Left lung (tissue), 10 donors: ENCODE measurements around the gene ADGRF1. TPM values are rescaled to one million over a fixed set of nuclear protein-coding genes. Genes with fewer than 3 reads are reported as not detected.

ENCODE experiments used
- ATAC-seq: fragments of 200-7000 bp; cut with Tn5 transposase; one replicate; pipeline ENCODE4 v1.9.1; 2020; ENCODE audit warnings: moderate library complexity
- DNase-seq, 4 donors: peaks; one replicate each; pipeline ENCODE4 v3.0.0-alpha.2; 2013 to 2020
- H3K27ac ChIP-seq, 2 donors: fragments of 200-600 bp; sonication (generic) in 1 of 2; one replicate each; pipeline versions ENCODE4 v1.5.0 to v1.8.0; 2020 to 2021
- H3K27me3 ChIP-seq, 2 donors: fragments of 200-600 bp; sonication (generic) in 1 of 2; one replicate each; pipeline versions ENCODE4 v1.5.0 to v1.8.0; 2020 to 2021
- H3K36me3 ChIP-seq, 2 donors: fragments of 200-600 bp; sonication (generic) in 1 of 2; one replicate each; pipeline versions ENCODE4 v1.5.0 to v1.8.0; 2020 to 2021
- H3K4me1 ChIP-seq, 2 donors: fragments of 200-600 bp; one replicate each; pipeline ENCODE4 v1.8.0; 2021
- H3K4me3 ChIP-seq, 2 donors: fragments of 200-600 bp; sonication (generic) in 1 of 2; one replicate each; pipeline versions ENCODE4 v1.5.0 to v1.8.0; 2020 to 2021; ENCODE audit warnings: mild to moderate bottlenecking in 1 of 2
- H3K9me3 ChIP-seq, 2 donors: fragments of 200-600 bp; sonication (generic) in 1 of 2; one replicate each; pipeline versions ENCODE4 v1.5.0 to v1.8.0; 2020 to 2021
- intact Hi-C, 2 donors: fragments of 100-400 bp; cut with DNase I; formaldehyde crosslinking; loops; one replicate each; pipeline versions ENCODE4 v1.11.2 to v1.14.2; 2022
- polyA plus RNA-seq, 6 donors: library from polyadenylated mRNA; unstranded; fragments of 120-200 nt; gene quantifications; one replicate each; pipeline ENCODE4 v1.2.1, GENCODE V29; 2013; ENCODE audit not compliant: insufficient read length in 6 of 6
- total RNA-seq, 2 donors: library from RNA; stranded (reverse); fragmentation: NEBNext Ultra II Directional; extraction: Animal tissue kit (Norgen Biotek cat#: 25700); gene quantifications; one replicate each; pipeline ENCODE4 v1.2.1, GENCODE V29; 2021
- TF ChIP-seq, protein P1 (sequence below), 2 donors: fragments of 200-600 bp; sonication (generic) in 1 of 2; IDR thresholded peaks; one replicate each; pipeline versions ENCODE4 v1.5.0 to v1.8.0; 2021; ENCODE audit warnings: antibody characterized with exemption in 2 of 2
- donor health status: DM: no; HTN: yes; CAD: no.
- donor health status: DM: no; HTN: no; CAD: no.

ADGRF1 gene
- total and polyA plus RNA-seq, 8 donors, result 0.21 to 30.0 (median 0.44) TPM

DNA sequence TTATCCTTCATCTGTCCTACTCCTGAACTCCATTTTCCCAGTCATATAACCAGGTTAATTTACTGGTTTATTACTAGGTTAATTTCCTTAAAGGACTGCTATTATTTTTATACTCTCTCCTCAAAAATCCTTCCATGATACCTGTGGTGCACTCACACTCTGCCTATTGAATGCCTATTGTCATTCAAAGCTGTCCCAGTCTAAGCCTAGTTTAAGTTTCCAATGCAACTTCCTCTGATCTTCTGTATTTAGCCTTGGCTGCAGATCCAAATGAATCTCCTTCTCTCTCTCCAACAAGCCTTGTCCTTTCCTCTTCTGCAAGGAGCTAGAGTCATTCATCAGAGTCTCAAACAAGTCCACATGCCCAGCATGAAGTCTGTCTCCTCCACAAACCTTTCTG, 79.1 kb downstream of the ADGRF1 start:
- DNase-seq, result no peak
- intact Hi-C loops, result no loop called here
- Histone ChIP-seq H3K9me3 (no peaks in the 10 kb centered on the region), H3K4me1 (peaks cover 4 to 8% of the 10 kb centered on the region in 2 donors), H3K27me3 (no peaks in the 10 kb centered on the region), H3K4me3 (no peak overlapping the region), H3K27ac (no peak overlapping the region), H3K36me3 (no peaks in the 10 kb centered on the region)
- TF ChIP-seq, protein P1, sequence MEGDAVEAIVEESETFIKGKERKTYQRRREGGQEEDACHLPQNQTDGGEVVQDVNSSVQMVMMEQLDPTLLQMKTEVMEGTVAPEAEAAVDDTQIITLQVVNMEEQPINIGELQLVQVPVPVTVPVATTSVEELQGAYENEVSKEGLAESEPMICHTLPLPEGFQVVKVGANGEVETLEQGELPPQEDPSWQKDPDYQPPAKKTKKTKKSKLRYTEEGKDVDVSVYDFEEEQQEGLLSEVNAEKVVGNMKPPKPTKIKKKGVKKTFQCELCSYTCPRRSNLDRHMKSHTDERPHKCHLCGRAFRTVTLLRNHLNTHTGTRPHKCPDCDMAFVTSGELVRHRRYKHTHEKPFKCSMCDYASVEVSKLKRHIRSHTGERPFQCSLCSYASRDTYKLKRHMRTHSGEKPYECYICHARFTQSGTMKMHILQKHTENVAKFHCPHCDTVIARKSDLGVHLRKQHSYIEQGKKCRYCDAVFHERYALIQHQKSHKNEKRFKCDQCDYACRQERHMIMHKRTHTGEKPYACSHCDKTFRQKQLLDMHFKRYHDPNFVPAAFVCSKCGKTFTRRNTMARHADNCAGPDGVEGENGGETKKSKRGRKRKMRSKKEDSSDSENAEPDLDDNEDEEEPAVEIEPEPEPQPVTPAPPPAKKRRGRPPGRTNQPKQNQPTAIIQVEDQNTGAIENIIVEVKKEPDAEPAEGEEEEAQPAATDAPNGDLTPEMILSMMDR (IDR thresholded peaks at IDR 0.05), result no peak
- no peak for ATAC-seq

- H3K9me3 ChIP-seq, result no peaks in the 10 kb centered on the region
- no peaks in the 10 kb centered on the region for H3K27me3 ChIP-seq
- no peak overlapping the region for H3K27ac ChIP-seq
- TF ChIP-seq, protein P1 (IDR thresholded peaks at IDR 0.05), result no peak
- no peak for DNase-seq
- intact Hi-C loops, result no loop called here
- H3K4me1 ChIP-seq, result peaks cover 4 to 8% of the 10 kb centered on the region in 2 donors
- no peak overlapping the region for H3K4me3 ChIP-seq
- no peak for ATAC-seq
- H3K36me3 ChIP-seq, result no peaks in the 10 kb centered on the region
Measured at GRCh38 chr6:46961711-46962110, 80.4 kb downstream of the ADGRF1 start.

GRCh38 chr6:46961232-46961631, 80.9 kb downstream of the ADGRF1 start:
- TF ChIP-seq, protein P1 (IDR thresholded peaks at IDR 0.05), result no peak

GRCh38 chr6:46959419-46959818, 82.7 kb downstream of the ADGRF1 start:
- intact Hi-C loops, result no loop called here
- Histone ChIP-seq H3K4me1 (peaks cover 2 to 9% of the 10 kb centered on the region in 2 donors), H3K4me3 (no peak overlapping the region), H3K27me3 (no peaks in the 10 kb centered on the region), H3K9me3 (no peaks in the 10 kb centered on the region), H3K27ac (no peak overlapping the region), H3K36me3 (no peaks in the 10 kb centered on the region)
- no peak for ATAC-seq
- TF ChIP-seq, protein P1 (IDR thresholded peaks at IDR 0.05), result no peak
- no peak for DNase-seq

More at GRCh38 chr6:46961232-46961631, 80.9 kb downstream of the ADGRF1 start:
- no peaks in the 10 kb centered on the region for H3K27me3 ChIP-seq
- intact Hi-C loops, result no loop called here
- no peak for ATAC-seq
- H3K27ac ChIP-seq, result no peak overlapping the region
- no peak overlapping the region for H3K4me3 ChIP-seq
- no peaks in the 10 kb centered on the region for H3K36me3 ChIP-seq
- peaks cover 4 to 8% of the 10 kb centered on the region in 2 donors for H3K4me1 ChIP-seq
- DNase-seq, result no peak
- no peaks in the 10 kb centered on the region for H3K9me3 ChIP-seq

- no peak overlapping the region for H3K27ac ChIP-seq
- no peaks in the 10 kb centered on the region for H3K9me3 ChIP-seq
- H3K4me3 ChIP-seq, result no peak overlapping the region
- H3K4me1 ChIP-seq, result peaks cover 0 to 13% of the 10 kb centered on the region in 2 donors
- ATAC-seq, result no peak
- H3K27me3 ChIP-seq, result no peaks in the 10 kb centered on the region
- TF ChIP-seq, protein P1 (IDR thresholded peaks at IDR 0.05), result no peak
- intact Hi-C loops, result no loop called here
- DNase-seq, result no peak
- H3K36me3 ChIP-seq, result no peaks in the 10 kb centered on the region
Measured at GRCh38 chr6:46956409-46956808, 85.7 kb downstream of the ADGRF1 start.
